Memory B cell (primary cell): ENCODE data around the gene DNAJC10.
"Not testable (repeated sequence)": the region's sequence is repeated elsewhere in the genome, so short reads cannot be mapped to it uniquely, and the experiment has no call there.

Experiments used
- ATAC-seq: fragments of 150-1000 bp; cut with Tn5 transposase; 2 replicates; pipeline ENCODE4 v1.10.0; 2021; ENCODE audit warnings: low read depth, mild to moderate bottlenecking, moderate library complexity
- DNase-seq, 2 donors: peaks; one replicate each; pipeline ENCODE4 v3.0.0; 2022; ENCODE audit warnings: low spot score in 2 of 2
- H3K27ac Mint-ChIP-seq: one replicate; pipeline ENCODE4 v1.8.0; 2022; ENCODE audit warnings: mild to moderate bottlenecking, moderate library complexity, mixed read lengths
- H3K27me3 Mint-ChIP-seq: one replicate; pipeline ENCODE4 v1.8.0; 2022; ENCODE audit warnings: mixed read lengths
- H3K36me3 Mint-ChIP-seq: one replicate; pipeline ENCODE4 v1.8.0; 2022; ENCODE audit warnings: mild to moderate bottlenecking, mixed read lengths
- H3K4me1 Mint-ChIP-seq: one replicate; pipeline ENCODE4 v1.8.0; 2022; ENCODE audit warnings: mixed read lengths
- H3K4me3 Mint-ChIP-seq: one replicate; pipeline ENCODE4 v1.8.0; 2022; ENCODE audit warnings: mild to moderate bottlenecking, moderate library complexity, mixed read lengths
- H3K9me3 Mint-ChIP-seq: one replicate; pipeline ENCODE4 v1.8.0; 2022; ENCODE audit warnings: mixed read lengths

Gene DNAJC10

DNA sequence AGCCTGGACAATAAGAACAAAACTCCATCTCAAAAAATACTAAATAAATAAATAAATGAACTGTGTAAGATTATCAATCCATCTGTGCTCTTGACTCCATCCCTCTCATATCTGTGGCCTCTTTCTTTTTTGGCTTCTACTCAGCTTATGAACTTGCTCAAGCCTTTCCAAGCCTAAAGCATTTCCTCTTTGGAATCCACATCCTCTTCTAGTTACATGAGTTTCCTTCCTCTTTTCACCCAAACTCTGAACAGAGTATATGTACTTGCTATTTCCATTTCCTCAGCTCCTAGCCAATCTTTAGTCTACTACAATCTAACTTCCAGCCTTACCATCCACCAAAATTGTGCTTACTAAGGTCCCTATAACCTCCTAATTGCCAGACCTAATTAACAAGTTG, 2.5 kb upstream of the DNAJC10 start:
- Mint-ChIP-seq H3K4me3 (peak overlapping the region; percentile 9), H3K36me3 (no peaks in the 10 kb centered on the region), H3K27ac (no peak overlapping the region), H3K27me3 (no peaks in the 10 kb centered on the region), H3K9me3 (no peaks in the 10 kb centered on the region), H3K4me1 (peaks cover 13% of the 10 kb centered on the region)
- DNase-seq (no peak), ATAC-seq (no peak)

DNA sequence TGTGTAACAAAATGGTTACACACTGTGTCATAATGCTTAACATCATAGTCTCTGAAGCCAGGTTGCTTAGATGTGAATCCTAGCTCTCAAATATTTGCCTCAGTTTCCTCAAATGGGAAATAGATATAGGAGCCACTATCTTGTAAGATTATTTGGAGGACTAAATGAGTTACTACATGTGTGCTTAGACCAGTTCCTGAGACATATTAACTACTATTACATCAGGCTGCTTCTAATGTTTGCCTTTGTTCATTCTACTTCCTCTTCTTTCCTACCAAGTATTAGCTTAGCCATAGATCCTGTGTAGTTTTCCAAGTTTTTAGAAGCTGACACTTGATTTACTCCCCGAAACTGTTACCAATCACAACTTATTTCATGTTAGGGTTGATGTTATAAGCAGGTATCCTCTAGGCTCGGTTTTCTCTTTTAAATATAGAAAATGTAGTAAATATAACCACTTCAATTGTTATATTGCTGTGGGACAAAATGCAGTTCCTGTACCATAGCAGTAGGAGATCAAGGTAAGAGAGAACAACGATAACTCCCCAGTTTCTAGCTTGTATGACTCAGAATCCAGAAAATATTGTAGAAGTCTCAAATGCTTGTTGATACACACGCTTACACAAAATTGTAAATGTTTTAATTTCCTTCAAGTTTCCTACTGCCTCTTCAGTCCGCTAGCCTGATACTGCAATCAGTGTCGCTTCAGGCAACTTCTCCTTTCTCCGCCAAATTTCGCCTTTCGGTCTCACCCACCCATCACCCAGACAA, 751 bp upstream of the DNAJC10 start:
- peak in 1 of 2 donors; percentile 3 for DNase-seq
- H3K27me3 Mint-ChIP-seq, result no peaks in the 10 kb centered on the region

DNA sequence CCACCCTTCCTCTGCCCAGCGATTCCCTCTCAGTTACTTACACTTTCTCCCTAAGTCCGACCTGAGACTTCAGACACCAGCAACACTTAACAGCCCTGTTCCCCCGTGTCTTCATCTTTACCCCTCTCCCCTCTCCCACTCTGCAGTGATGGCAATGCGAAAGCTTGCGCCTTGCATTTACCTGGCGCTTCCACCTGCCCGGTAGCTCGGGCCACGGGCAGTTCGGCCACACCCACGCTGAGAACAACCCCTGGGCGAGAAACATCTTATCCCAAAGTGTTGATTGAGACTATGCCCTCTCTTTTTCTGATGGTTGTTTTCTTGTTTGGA, 558 bp downstream of the DNAJC10 start:
- Mint-ChIP-seq H3K4me1 (peaks cover 15% of the 10 kb centered on the region), H3K27me3 (no peaks in the 10 kb centered on the region), H3K27ac (no peak overlapping the region), H3K36me3 (peaks cover 2% of the 10 kb centered on the region), H3K9me3 (no peaks in the 10 kb centered on the region), H3K4me3 (no peak overlapping the region)
- ATAC-seq (no peak), DNase-seq (no peak)

More for the DNA sequence above, 751 bp upstream of the DNAJC10 start:
- no peaks in the 10 kb centered on the region for H3K36me3 Mint-ChIP-seq
- peaks cover 13% of the 10 kb centered on the region for H3K4me1 Mint-ChIP-seq
- no peak overlapping the region for H3K27ac Mint-ChIP-seq
- H3K9me3 Mint-ChIP-seq, result no peaks in the 10 kb centered on the region
- no peak for ATAC-seq
- H3K4me3 Mint-ChIP-seq, result no peak overlapping the region

DNA sequence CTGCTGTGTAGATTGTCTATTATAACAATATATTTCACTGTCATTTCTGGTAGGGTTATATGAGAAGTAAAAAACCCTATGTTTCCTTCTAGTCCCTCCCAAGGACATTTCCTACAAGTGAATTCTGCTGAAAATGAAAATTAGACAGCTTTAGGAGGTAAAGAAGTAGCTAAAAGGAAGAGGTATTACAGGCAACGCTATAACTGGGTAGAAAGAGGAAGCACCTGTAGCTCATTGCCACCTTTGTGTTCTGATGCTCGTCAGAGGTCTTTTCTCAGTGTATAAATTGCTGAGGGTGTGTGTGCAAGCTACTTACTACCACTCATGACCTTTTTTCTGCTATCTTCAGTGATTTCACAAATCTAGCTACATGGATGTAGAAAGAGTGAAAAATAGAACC, 1.4 kb downstream of the DNAJC10 start:
- no peaks in the 10 kb centered on the region for H3K9me3 Mint-ChIP-seq
- H3K36me3 Mint-ChIP-seq, result peaks cover 2% of the 10 kb centered on the region
- no peaks in the 10 kb centered on the region for H3K27me3 Mint-ChIP-seq
- H3K4me1 Mint-ChIP-seq, result peaks cover 15% of the 10 kb centered on the region
- ATAC-seq (peak; percentile 68), DNase-seq (peak; percentile 18 to 64)
- no peak overlapping the region for H3K4me3 Mint-ChIP-seq
- H3K27ac Mint-ChIP-seq, result no peak overlapping the region

DNA sequence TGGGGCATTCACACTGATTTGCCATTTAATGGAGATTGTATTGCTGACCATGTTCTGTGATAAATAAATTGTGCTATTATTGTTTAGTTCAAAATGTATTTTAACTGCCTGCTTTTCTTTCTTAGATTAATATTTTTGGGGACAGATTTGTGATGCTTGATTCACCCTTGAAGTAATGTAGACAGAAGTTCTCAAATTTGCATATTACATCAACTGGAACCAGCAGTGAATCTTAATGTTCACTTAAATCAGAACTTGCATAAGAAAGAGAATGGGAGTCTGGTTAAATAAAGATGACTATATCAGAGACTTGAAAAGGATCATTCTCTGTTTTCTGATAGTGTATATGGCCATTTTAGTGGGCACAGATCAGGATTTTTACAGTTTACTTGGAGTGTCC, 1.8 kb downstream of the DNAJC10 start:
- DNase-seq (no peak), ATAC-seq (peak; percentile 15)
- H3K9me3 Mint-ChIP-seq, result no peaks in the 10 kb centered on the region
- no peaks in the 10 kb centered on the region for H3K27me3 Mint-ChIP-seq
- H3K36me3 Mint-ChIP-seq, result peaks cover 2% of the 10 kb centered on the region
- H3K27ac Mint-ChIP-seq, result no peak overlapping the region
- peaks cover 15% of the 10 kb centered on the region for H3K4me1 Mint-ChIP-seq
- no peak overlapping the region for H3K4me3 Mint-ChIP-seq

DNA sequence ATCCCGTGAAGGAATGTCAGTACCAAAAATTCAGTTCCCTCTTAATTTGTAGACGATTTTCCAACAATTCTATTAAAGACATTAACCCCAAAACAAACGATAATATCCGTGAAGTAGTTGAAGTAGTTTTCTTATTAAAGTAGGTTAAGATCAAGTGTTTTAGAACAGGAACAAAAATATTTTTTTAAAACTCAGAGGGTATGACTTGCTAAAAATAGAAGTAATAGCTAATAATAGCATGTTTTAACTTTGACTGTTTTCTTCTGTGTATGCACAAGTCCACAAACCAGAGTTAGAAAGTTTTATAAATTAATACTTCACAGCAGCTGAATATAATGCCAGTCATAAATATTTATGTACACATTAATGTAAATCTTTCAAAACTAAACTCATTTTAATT, 2.4 kb downstream of the DNAJC10 start:
- Mint-ChIP-seq H3K4me1 (peaks cover 15% of the 10 kb centered on the region), H3K27me3 (no peaks in the 10 kb centered on the region), H3K9me3 (no peaks in the 10 kb centered on the region), H3K4me3 (peak overlapping the region; percentile 60), H3K27ac (no peak overlapping the region), H3K36me3 (peaks cover 6% of the 10 kb centered on the region)
- ATAC-seq (no peak), DNase-seq (no peak)

DNA sequence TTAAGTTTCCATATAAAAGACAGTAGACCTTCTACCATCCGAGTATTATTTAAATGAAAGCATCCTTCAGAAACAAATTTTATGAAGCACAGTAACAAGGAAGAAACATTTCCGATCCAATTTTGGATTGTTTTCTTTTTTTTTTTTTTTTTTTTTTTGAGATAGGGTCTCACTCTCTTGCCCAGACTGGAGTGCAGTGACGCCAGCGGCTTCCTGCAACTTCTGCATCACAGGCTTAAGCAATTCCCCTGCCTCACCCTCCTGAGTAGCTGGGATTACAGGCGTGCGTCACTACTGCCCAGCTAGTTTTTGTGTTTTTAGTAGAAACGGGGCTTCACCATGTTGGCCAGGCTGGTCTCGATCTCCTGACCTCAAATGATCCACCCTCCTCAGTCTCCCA, 3.1 kb downstream of the DNAJC10 start:
- H3K4me3 Mint-ChIP-seq, result peak overlapping the region; percentile 27
- DNase-seq, H3K36me3 Mint-ChIP-seq, ATAC-seq, H3K27me3 Mint-ChIP-seq, H3K27ac Mint-ChIP-seq, H3K9me3 Mint-ChIP-seq: not testable (repeated sequence)
- H3K4me1 Mint-ChIP-seq, result peaks cover 10% of the 10 kb centered on the region

DNA sequence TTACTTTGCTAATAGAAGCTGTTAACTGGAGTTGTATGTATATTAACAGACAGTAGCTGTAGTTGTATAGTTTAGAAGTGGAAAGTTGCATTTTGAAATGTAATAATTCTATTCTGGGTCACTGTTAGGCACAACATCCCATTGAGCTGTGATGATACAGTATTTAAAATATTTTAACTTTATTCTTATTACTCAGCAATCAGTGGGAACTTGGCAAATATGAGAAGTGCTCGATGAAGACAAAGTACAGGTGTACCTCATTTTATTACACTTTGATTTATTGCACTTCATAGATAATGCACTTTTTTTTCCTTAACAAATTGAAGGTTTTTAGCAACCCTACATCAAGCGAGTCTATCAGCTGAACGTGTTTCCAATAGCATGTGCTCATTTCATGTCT, 8.6 kb downstream of the DNAJC10 start:
- Mint-ChIP-seq H3K9me3 (no peaks in the 10 kb centered on the region), H3K4me1 (peaks cover 16% of the 10 kb centered on the region), H3K27me3 (no peaks in the 10 kb centered on the region), H3K36me3 (peaks cover 25% of the 10 kb centered on the region), H3K4me3 (no peak overlapping the region), H3K27ac (no peak overlapping the region)
- no peak for ATAC-seq
- no peak for DNase-seq

DNA sequence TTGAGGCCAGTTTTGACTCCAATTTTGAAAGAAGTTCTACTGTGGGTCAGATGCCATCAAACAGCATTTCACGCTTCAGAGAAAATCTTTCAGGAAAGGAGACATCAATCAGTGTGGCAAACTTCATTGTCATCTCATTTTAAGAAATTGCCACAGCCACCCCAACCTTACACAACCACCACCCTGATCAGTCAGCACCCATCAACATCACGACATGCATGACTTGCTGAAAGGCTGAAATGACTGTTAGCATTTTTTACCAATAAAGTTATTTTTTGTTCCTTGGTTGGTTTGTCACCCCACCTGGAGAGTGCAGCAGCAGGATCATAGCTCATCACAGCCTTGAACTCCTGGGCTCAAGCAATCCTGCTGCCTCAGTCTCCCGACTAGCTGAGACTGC, 10.4 kb downstream of the DNAJC10 start:
- H3K36me3 Mint-ChIP-seq, result peaks cover 27% of the 10 kb centered on the region
- H3K9me3 Mint-ChIP-seq, result no peaks in the 10 kb centered on the region
- DNase-seq (no peak), ATAC-seq (no peak)
- no peak overlapping the region for H3K27ac Mint-ChIP-seq
- no peak overlapping the region for H3K4me3 Mint-ChIP-seq
- peaks cover 20% of the 10 kb centered on the region for H3K4me1 Mint-ChIP-seq
- H3K27me3 Mint-ChIP-seq, result no peaks in the 10 kb centered on the region

DNA sequence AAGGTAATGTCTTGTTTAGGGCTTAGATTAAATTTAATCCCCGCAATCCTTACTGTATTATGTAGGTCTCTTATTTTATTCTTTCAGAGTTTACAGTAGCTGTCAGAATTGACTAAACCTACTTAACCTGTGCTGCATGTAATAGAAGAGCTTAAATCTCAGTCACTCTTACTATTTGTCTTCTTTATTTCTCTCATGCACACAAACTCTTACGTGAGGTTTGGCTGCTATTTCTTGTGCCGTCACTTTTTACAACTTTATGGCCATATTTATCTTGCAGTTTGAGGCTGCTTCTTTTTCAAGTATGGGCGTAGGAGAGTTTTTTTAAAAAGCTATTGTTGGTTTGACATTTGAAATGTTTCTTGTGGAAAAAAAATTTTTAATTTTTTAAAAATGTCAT, 12.0 kb downstream of the DNAJC10 start:
- H3K27ac Mint-ChIP-seq, result no peak overlapping the region
- DNase-seq (no peak), ATAC-seq (no peak)
- no peaks in the 10 kb centered on the region for H3K27me3 Mint-ChIP-seq
- H3K4me3 Mint-ChIP-seq, result no peak overlapping the region
- peaks cover 28% of the 10 kb centered on the region for H3K4me1 Mint-ChIP-seq
- no peaks in the 10 kb centered on the region for H3K9me3 Mint-ChIP-seq
- H3K36me3 Mint-ChIP-seq, result peaks cover 35% of the 10 kb centered on the region

DNA sequence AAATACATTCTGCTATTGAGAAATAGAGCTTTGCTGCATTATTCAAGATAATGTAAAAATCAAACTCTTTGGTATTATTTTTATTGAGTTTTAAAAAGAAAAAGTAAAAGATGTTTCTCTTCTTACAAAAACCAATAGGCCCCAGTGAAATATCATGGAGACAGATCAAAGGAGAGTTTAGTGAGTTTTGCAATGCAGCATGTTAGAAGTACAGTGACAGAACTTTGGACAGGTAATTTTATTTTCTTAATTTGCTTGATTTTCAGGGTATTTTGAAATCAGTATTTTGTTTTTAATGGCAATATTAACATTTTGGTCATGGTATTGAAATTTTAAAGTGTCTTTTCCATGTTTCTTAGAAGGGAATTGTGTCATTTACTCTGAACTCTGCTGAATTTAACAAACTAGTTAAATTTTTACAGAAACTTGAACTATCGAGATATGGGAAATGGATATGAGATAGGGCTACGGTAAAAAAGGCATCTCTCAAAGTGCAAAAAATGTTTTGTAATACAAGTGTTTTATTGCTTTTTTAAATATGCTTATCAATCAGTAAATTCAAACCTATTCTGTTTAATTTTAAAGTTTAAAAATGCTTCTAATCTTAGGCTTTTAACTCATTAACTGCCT, 13.8 kb downstream of the DNAJC10 start:
- Mint-ChIP-seq H3K4me3 (no peak overlapping the region), H3K9me3 (no peaks in the 10 kb centered on the region), H3K27ac (no peak overlapping the region), H3K4me1 (peaks cover 30% of the 10 kb centered on the region), H3K27me3 (no peaks in the 10 kb centered on the region), H3K36me3 (peaks cover 30% of the 10 kb centered on the region)
- DNase-seq (no peak), ATAC-seq (no peak)

DNA sequence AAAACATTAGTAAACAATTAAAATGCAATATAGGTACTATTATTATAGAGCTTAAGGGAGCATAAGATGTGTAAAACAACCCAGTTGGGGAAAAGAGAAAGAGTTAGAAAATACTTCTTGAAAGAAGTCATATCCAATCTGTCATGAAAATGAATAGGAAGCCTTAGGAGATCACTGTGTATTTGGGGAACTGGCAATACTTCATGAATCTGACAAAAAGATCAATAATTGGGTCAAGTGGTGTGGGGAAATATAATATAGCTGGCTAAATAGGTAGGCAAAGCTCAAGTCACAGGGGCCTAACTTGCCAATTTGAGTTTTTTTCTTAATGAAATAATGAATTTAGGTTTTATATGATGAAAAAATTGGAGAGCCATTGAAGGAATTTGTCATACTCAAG, 14.4 kb downstream of the DNAJC10 start:
- H3K27ac Mint-ChIP-seq, result peak overlapping the region; percentile 26
- no peak for ATAC-seq
- H3K27me3 Mint-ChIP-seq, result no peaks in the 10 kb centered on the region
- no peaks in the 10 kb centered on the region for H3K9me3 Mint-ChIP-seq
- peaks cover 29% of the 10 kb centered on the region for H3K4me1 Mint-ChIP-seq
- no peak for DNase-seq
- H3K36me3 Mint-ChIP-seq, result peaks cover 26% of the 10 kb centered on the region
- H3K4me3 Mint-ChIP-seq, result no peak overlapping the region

DNA sequence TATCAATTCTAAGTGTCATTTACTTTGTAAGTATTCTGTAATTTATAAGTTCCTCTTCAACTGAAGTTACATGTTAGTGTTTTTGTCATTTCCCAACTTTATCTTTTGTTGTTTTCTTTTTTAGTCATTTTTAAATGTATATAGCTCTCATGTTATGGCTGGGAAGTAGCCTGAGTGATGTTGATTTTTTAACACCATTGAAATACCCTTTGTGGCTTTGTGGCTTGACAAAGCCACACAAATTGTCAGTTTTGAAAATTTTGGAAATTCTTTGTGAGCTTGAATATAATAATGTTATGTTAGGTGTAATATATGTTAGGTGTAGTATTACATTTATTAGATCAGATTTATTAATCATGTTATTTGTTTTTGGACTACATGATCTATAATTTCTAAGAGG, 16.7 kb downstream of the DNAJC10 start:
- DNase-seq (no peak), ATAC-seq (no peak)
- Mint-ChIP-seq H3K27ac (no peak overlapping the region), H3K4me3 (no peak overlapping the region), H3K27me3 (no peaks in the 10 kb centered on the region), H3K9me3 (no peaks in the 10 kb centered on the region), H3K4me1 (peaks cover 22% of the 10 kb centered on the region), H3K36me3 (peaks cover 27% of the 10 kb centered on the region)

DNA sequence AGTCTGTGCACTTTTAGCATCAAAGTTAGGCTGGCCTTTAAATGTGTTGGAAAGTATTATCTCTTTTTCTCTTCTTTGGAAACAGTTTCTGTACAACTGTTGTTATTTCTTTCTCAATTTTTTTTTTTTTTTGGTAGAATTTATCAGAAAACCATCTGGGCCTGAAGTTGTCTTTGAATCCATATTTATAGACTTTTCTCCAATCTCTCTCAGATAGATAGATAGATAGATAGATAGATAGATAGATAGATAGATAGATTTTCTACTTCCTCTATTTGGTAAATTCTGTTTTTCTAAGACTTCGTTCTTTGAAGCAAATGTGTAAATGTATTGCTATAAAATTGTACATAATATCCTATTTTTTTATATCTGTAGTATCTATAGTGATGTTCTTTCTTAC, 17.5 kb downstream of the DNAJC10 start:
- peaks cover 19% of the 10 kb centered on the region for H3K4me1 Mint-ChIP-seq
- no peak overlapping the region for H3K4me3 Mint-ChIP-seq
- H3K27me3 Mint-ChIP-seq, result no peaks in the 10 kb centered on the region
- H3K27ac Mint-ChIP-seq, result no peak overlapping the region
- H3K36me3 Mint-ChIP-seq, result peaks cover 32% of the 10 kb centered on the region
- H3K9me3 Mint-ChIP-seq, result no peaks in the 10 kb centered on the region
- ATAC-seq, result no peak
- DNase-seq, result no peak

DNA sequence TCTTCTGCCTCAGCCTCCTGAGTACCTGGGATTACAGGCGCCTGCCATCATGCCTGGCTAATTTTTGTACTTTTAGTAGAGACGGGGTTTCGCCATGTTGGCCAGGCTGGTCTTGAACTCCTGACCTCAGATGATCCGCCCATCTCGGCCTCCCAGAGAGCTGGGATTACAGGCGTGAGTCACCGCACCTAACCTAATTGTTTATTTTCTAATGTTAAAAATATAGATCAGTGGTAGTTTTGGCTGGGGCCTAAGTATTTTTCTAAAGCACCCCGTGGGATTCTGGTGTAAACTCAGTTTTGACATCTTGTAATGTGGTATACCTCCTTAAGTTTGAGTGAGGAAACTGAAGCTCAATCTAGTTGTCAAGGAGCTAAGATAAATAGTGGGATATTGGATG, 20.8 kb downstream of the DNAJC10 start:
- not testable (repeated sequence) for DNase-seq, ATAC-seq, H3K4me1 Mint-ChIP-seq, H3K4me3 Mint-ChIP-seq, H3K27me3 Mint-ChIP-seq, H3K9me3 Mint-ChIP-seq, H3K27ac Mint-ChIP-seq
- H3K36me3 Mint-ChIP-seq, result peaks cover 23% of the 10 kb centered on the region
